ENCODE results near the gene MX1.
"Not testable (repeated sequence)": the region's sequence is repeated elsewhere in the genome, so short reads cannot be mapped to it uniquely, and the experiment has no call there.

Gene MX1

GRCh38 chr21:41410767-41411448, 15.1 kb upstream of the MX1 start:
- Histone ChIP-seq H3K4me1 (ENCODE audit: insufficient read depth, poor library complexity, severe bottlenecking) (no peaks in the 10 kb centered on the region), H3K9me3 (ENCODE audit: severe bottlenecking) (no peaks in the 10 kb centered on the region), H3K4me3 (ENCODE audit: severe bottlenecking) (no peak overlapping the region), H3K36me3 (ENCODE audit: low read depth) (no peaks in the 10 kb centered on the region), H3K27ac (ENCODE audit: poor library complexity, severe bottlenecking) (no peak overlapping the region), H3K27me3 (ENCODE audit: insufficient read depth, poor library complexity, severe bottlenecking) (no peaks in the 10 kb centered on the region)
- ATAC-seq (ENCODE audit: low read depth) = no peak
- no peak for TF ChIP-seq CTCF (IDR thresholded peaks at IDR 0.05; ENCODE audit: poor library complexity, severe bottlenecking)
- no peak for DNase-seq (ENCODE audit: low spot score)

GRCh38 chr21:41411449-41412089, 14.5 kb upstream of the MX1 start:
- DNase-seq (ENCODE audit: low spot score) (no peak), ATAC-seq (ENCODE audit: low read depth) (no peak)
- H3K9me3 ChIP-seq (ENCODE audit: severe bottlenecking) = no peaks in the 10 kb centered on the region
- no peak overlapping the region for H3K4me3 ChIP-seq (ENCODE audit: severe bottlenecking)
- H3K27ac ChIP-seq (ENCODE audit: poor library complexity, severe bottlenecking) = no peak overlapping the region
- H3K36me3 ChIP-seq (ENCODE audit: low read depth) = no peaks in the 10 kb centered on the region
- H3K27me3 ChIP-seq (ENCODE audit: insufficient read depth, poor library complexity, severe bottlenecking) = no peaks in the 10 kb centered on the region
- no peak for TF ChIP-seq CTCF (IDR thresholded peaks at IDR 0.05; ENCODE audit: poor library complexity, severe bottlenecking)
- H3K4me1 ChIP-seq (ENCODE audit: insufficient read depth, poor library complexity, severe bottlenecking) = no peaks in the 10 kb centered on the region

GRCh38 chr21:41417505-41417904, 8.5 kb upstream of the MX1 start:
- H3K4me1 ChIP-seq (ENCODE audit: insufficient read depth, poor library complexity, severe bottlenecking); H3K27me3 ChIP-seq (ENCODE audit: insufficient read depth, poor library complexity, severe bottlenecking); H3K4me3 ChIP-seq (ENCODE audit: severe bottlenecking); H3K9me3 ChIP-seq (ENCODE audit: severe bottlenecking); DNase-seq (ENCODE audit: low spot score); ATAC-seq (ENCODE audit: low read depth); H3K27ac ChIP-seq (ENCODE audit: poor library complexity, severe bottlenecking); H3K36me3 ChIP-seq (ENCODE audit: low read depth): not testable (repeated sequence)

- DNase-seq (ENCODE audit: low spot score) (no peak), ATAC-seq (ENCODE audit: low read depth) (no peak)
- H3K36me3 ChIP-seq (ENCODE audit: low read depth) = no peaks in the 10 kb centered on the region
- peaks cover 9% of the 10 kb centered on the region for H3K4me1 ChIP-seq (ENCODE audit: insufficient read depth, poor library complexity, severe bottlenecking)
- TF ChIP-seq CTCF (IDR thresholded peaks at IDR 0.05; ENCODE audit: poor library complexity, severe bottlenecking) = no peak
- H3K4me3 ChIP-seq (ENCODE audit: severe bottlenecking) = no peak overlapping the region
- no peak overlapping the region for H3K27ac ChIP-seq (ENCODE audit: poor library complexity, severe bottlenecking)
- H3K27me3 ChIP-seq (ENCODE audit: insufficient read depth, poor library complexity, severe bottlenecking) = no peaks in the 10 kb centered on the region
- no peaks in the 10 kb centered on the region for H3K9me3 ChIP-seq (ENCODE audit: severe bottlenecking)
These were observed 7.6 kb upstream of the MX1 start for GRCh38 chr21:41418393-41418792.

GRCh38 chr21:41418956-41419680, 6.9 kb upstream of the MX1 start:
- no peak for ATAC-seq (ENCODE audit: low read depth)
- no peak overlapping the region for H3K4me3 ChIP-seq (ENCODE audit: severe bottlenecking)

More at GRCh38 chr21:41418956-41419680, 6.9 kb upstream of the MX1 start:
- TF ChIP-seq CTCF (IDR thresholded peaks at IDR 0.05; ENCODE audit: poor library complexity, severe bottlenecking) = no peak
- no peaks in the 10 kb centered on the region for H3K27me3 ChIP-seq (ENCODE audit: insufficient read depth, poor library complexity, severe bottlenecking)
- H3K4me1 ChIP-seq (ENCODE audit: insufficient read depth, poor library complexity, severe bottlenecking) = peaks cover 9% of the 10 kb centered on the region
- no peaks in the 10 kb centered on the region for H3K36me3 ChIP-seq (ENCODE audit: low read depth)
- H3K9me3 ChIP-seq (ENCODE audit: severe bottlenecking) = no peaks in the 10 kb centered on the region
- DNase-seq (ENCODE audit: low spot score) = no peak
- H3K27ac ChIP-seq (ENCODE audit: poor library complexity, severe bottlenecking) = no peak overlapping the region

All from RWPE2 (cell line).